Testis (tissue), 3 donors: Measurements from ENCODE around the gene RND1. TPM values are rescaled to one million over a fixed set of nuclear protein-coding genes. Genes with fewer than 3 reads are reported as not detected.
"Not testable (repeated sequence)": the region's sequence is repeated elsewhere in the genome, so short reads cannot be mapped to it uniquely, and the experiment has no call there.

Source experiments
- DNase-seq: peaks from one replicate; pipeline ENCODE4 v3.0.0-alpha.2; 2019
- H3K27ac ChIP-seq, 2 donors: fragments of 200-600 bp; sonication (generic); one replicate each; pipeline ENCODE4 v1.5.1; 2019
- H3K27me3 ChIP-seq: fragments of 200-600 bp; sonication (generic); one replicate; pipeline ENCODE4 v1.5.1; 2019
- H3K36me3 ChIP-seq: fragments of 200-600 bp; sonication (generic); one replicate; pipeline ENCODE4 v1.5.1; 2017; ENCODE audit warnings: low read depth; ENCODE audit errors: missing control alignments
- H3K4me1 ChIP-seq: fragments of 200-600 bp; sonication (generic); one replicate; pipeline ENCODE4 v1.5.1; 2019
- H3K4me3 ChIP-seq, 2 donors: fragments of 200-600 bp; sonication (generic); one replicate each; pipeline ENCODE4 v1.5.1; 2017 to 2019
- H3K9me3 ChIP-seq: fragments of 200-600 bp; sonication (generic); one replicate; pipeline ENCODE4 v1.5.1; 2017
- CTCF ChIP-seq, 3 experiments: fragments of 450-650 bp in 2 of 3; fragments of 200-600 bp in 1 of 3; sonication (generic) in 1 of 3; IDR thresholded peaks; one replicate each; pipeline ENCODE4 v1.5.1; 2016 to 2019; ENCODE audit warnings: antibody characterized with exemption in 3 of 3, mild to moderate bottlenecking in 2 of 3, moderate library complexity in 1 of 3
- POLR2A ChIP-seq: fragments of 450-650 bp; IDR thresholded peaks from one replicate; pipeline ENCODE4 v1.6.1; 2017; ENCODE audit warnings: antibody characterized with exemption, mild to moderate bottlenecking, moderate library complexity
- WGBS, 2 donors: methylation state at CpG; one replicate each; pipeline ENCODE4 v1.1.5; 2018; 5-methylcytosine and 5-hydroxymethylcytosine counted together
- intact Hi-C: fragments of 100-400 bp; cut with DNase I; formaldehyde crosslinking; loops from one replicate; pipeline ENCODE4 v1.15.1; 2023; ENCODE audit warnings: low total_unique reads
- polyA plus RNA-seq: library from polyadenylated mRNA; stranded (reverse); fragments of 350-450 nt; fragmentation: Illumina TruSeq; extraction: RNeasy Lipid Tissue Mini Kit (QIAGEN cat#74804); gene quantifications from one replicate; pipeline ENCODE4 v1.2.3, GENCODE V29; 2014; ENCODE audit warnings: low read depth, low replicate concordance; ENCODE audit not compliant: insufficient read depth
- total RNA-seq, 2 donors: library from RNA; depleted of rRNA; stranded (reverse); fragments of >200 nt; gene quantifications; one replicate each; pipeline ENCODE4 v1.2.3, GENCODE V29; 2016

Gene RND1
- total and polyA plus RNA-seq, 3 donors from 2014 or later, result 0.81 to 1.2 (median 1.1) TPM

- no peaks in the 10 kb centered on the region for H3K9me3 ChIP-seq
- no peaks in the 10 kb centered on the region for H3K27me3 ChIP-seq
- DNase-seq, result no peak
- WGBS, 2 donors, result 83 to 95% methylated on average over 4 of the region's 4 CpGs
- no peaks in the 10 kb centered on the region for H3K36me3 ChIP-seq
- intact Hi-C loops, result no loop called here
- H3K27ac ChIP-seq, result no peak overlapping the region
- peaks cover 4% of the 10 kb centered on the region for H3K4me1 ChIP-seq
- TF ChIP-seq CTCF (IDR thresholded peaks at IDR 0.05) (no peak), POLR2A (no peak)
- H3K4me3 ChIP-seq, result no peak overlapping the region
Measured at GRCh38 chr12:48875944-48876515, 10.4 kb upstream of the RND1 start.

- H3K4me3 ChIP-seq, H3K36me3 ChIP-seq, DNase-seq, H3K9me3 ChIP-seq, H3K27me3 ChIP-seq, H3K27ac ChIP-seq, intact Hi-C loops, H3K4me1 ChIP-seq: not testable (repeated sequence)
- WGBS, 2 donors, result 88% methylated on average over 8 of the region's 8 CpGs
Measured at GRCh38 chr12:48873534-48873933, 7.9 kb upstream of the RND1 start.

GRCh38 chr12:48873096-48873495, 7.4 kb upstream of the RND1 start:
- no peak for DNase-seq
- TF ChIP-seq CTCF (IDR thresholded peaks at IDR 0.05) (no peak), POLR2A (no peak)
- peaks cover 4% of the 10 kb centered on the region for H3K4me1 ChIP-seq
- intact Hi-C loops, result no loop called here
- no peaks in the 10 kb centered on the region for H3K27me3 ChIP-seq
- H3K9me3 ChIP-seq, result no peaks in the 10 kb centered on the region
- WGBS, 2 donors, result 60 to 65% methylated on average over 4 of the region's 4 CpGs
- H3K4me3 ChIP-seq, result no peak overlapping the region
- no peak overlapping the region for H3K27ac ChIP-seq
- no peaks in the 10 kb centered on the region for H3K36me3 ChIP-seq

- intact Hi-C loops, result no loop called here
- H3K9me3 ChIP-seq, result no peaks in the 10 kb centered on the region
- no peaks in the 10 kb centered on the region for H3K27me3 ChIP-seq
- H3K27ac ChIP-seq, result no peak overlapping the region
- 51 to 67% methylated on average over 2 of the region's 2 CpGs for WGBS, 2 donors
- TF ChIP-seq POLR2A (no peak), CTCF (IDR thresholded peaks at IDR 0.05) (no peak)
- H3K36me3 ChIP-seq, result no peaks in the 10 kb centered on the region
- DNase-seq, result peak; percentile 25
- H3K4me3 ChIP-seq, result no peak overlapping the region
- H3K4me1 ChIP-seq, result peaks cover 4% of the 10 kb centered on the region
Measured at GRCh38 chr12:48869191-48869590, 3.5 kb upstream of the RND1 start.

- no peaks in the 10 kb centered on the region for H3K36me3 ChIP-seq
- no peaks in the 10 kb centered on the region for H3K9me3 ChIP-seq
- 55 to 83% methylated on average over 2 of the region's 2 CpGs for WGBS, 2 donors
- no peak overlapping the region for H3K4me3 ChIP-seq
- intact Hi-C loops, result no loop called here
- no peak overlapping the region for H3K27ac ChIP-seq
- DNase-seq, result no peak
- peaks cover 4% of the 10 kb centered on the region for H3K4me1 ChIP-seq
- H3K27me3 ChIP-seq, result no peaks in the 10 kb centered on the region
- TF ChIP-seq CTCF (IDR thresholded peaks at IDR 0.05) (no peak), POLR2A (no peak)
Measured at GRCh38 chr12:48868451-48868850, 2.8 kb upstream of the RND1 start.
